ENCODE results near the gene PRKX.
"Not testable (repeated sequence)": the region's sequence is repeated elsewhere in the genome, so short reads cannot be mapped to it uniquely, and the experiment has no call there.

The PRKX gene

GRCh38 chrX:3599802-3600430, 113.5 kb downstream of the PRKX start:
- Mint-ChIP-seq H3K27me3 (no peaks in the 10 kb centered on the region), H3K27ac (no peak overlapping the region), H3K4me3 (no peak overlapping the region), H3K9me3 (peaks cover 2 to 11% of the 10 kb centered on the region in 2 donors), H3K4me1 (peaks cover 0 to 2% of the 10 kb centered on the region in 2 donors), H3K36me3 (peaks cover 15 to 44% of the 10 kb centered on the region in 2 donors)
- ATAC-seq (replicated peaks) (no peak), DNase-seq (no peak)

GRCh38 chrX:3598709-3599108, 114.7 kb downstream of the PRKX start:
- no peak for ATAC-seq (replicated peaks)
- Mint-ChIP-seq H3K9me3 (peaks cover 2 to 11% of the 10 kb centered on the region in 2 donors), H3K36me3 (peaks cover 15 to 42% of the 10 kb centered on the region in 2 donors), H3K4me1 (peaks cover 0 to 2% of the 10 kb centered on the region in 2 donors), H3K27me3 (no peaks in the 10 kb centered on the region), H3K4me3 (no peak overlapping the region), H3K27ac (no peak overlapping the region)
- no peak for DNase-seq

GRCh38 chrX:3598046-3598605, 115.3 kb downstream of the PRKX start:
- peaks cover 2 to 11% of the 10 kb centered on the region in 2 donors for H3K9me3 Mint-ChIP-seq

GRCh38 chrX:3592184-3592583, 121.3 kb downstream of the PRKX start:
- Mint-ChIP-seq H3K9me3 (peaks cover 4 to 5% of the 10 kb centered on the region in 2 donors), H3K27ac (no peak overlapping the region), H3K4me1 (peaks cover 2 to 5% of the 10 kb centered on the region in 2 donors), H3K36me3 (peaks cover 5 to 24% of the 10 kb centered on the region in 2 donors), H3K27me3 (no peaks in the 10 kb centered on the region), H3K4me3 (no peak overlapping the region)
- ATAC-seq (replicated peaks): peak in 1 of 2 donors; percentile 52
- no peak for DNase-seq

More at GRCh38 chrX:3598046-3598605, 115.3 kb downstream of the PRKX start:
- Mint-ChIP-seq H3K27me3 (no peaks in the 10 kb centered on the region), H3K4me1 (peaks cover 0 to 2% of the 10 kb centered on the region in 2 donors), H3K27ac (no peak overlapping the region), H3K36me3 (peaks cover 14 to 39% of the 10 kb centered on the region in 2 donors), H3K4me3 (no peak overlapping the region)
- DNase-seq: no peak
- ATAC-seq (replicated peaks): no peak

GRCh38 chrX:3589474-3589873, 124.0 kb downstream of the PRKX start:
- Mint-ChIP-seq H3K27ac (peak overlapping the region; percentile 0), H3K36me3 (peaks cover 2 to 14% of the 10 kb centered on the region in 2 donors)
- ATAC-seq (replicated peaks): no peak

GRCh38 chrX:3585719-3586118, 127.7 kb downstream of the PRKX start:
- Mint-ChIP-seq H3K36me3 (peaks cover 6 to 10% of the 10 kb centered on the region in 2 donors), H3K4me3 (no peak overlapping the region), H3K4me1 (peaks cover 6 to 17% of the 10 kb centered on the region in 2 donors), H3K27ac (no peak overlapping the region), H3K27me3 (no peaks in the 10 kb centered on the region), H3K9me3 (peaks cover 0 to 4% of the 10 kb centered on the region in 2 donors)
- DNase-seq (no peak), ATAC-seq (replicated peaks) (no peak)

More at GRCh38 chrX:3589474-3589873, 124.0 kb downstream of the PRKX start:
- DNase-seq: no peak
- H3K9me3 Mint-ChIP-seq: peaks cover 4 to 5% of the 10 kb centered on the region in 2 donors
- peaks cover 4 to 8% of the 10 kb centered on the region in 2 donors for H3K4me1 Mint-ChIP-seq
- H3K4me3 Mint-ChIP-seq: no peak overlapping the region
- H3K27me3 Mint-ChIP-seq: no peaks in the 10 kb centered on the region

GRCh38 chrX:3584415-3584996, 128.9 kb downstream of the PRKX start:
- no peak overlapping the region for H3K4me3 Mint-ChIP-seq

GRCh38 chrX:3582451-3582850, 131.0 kb downstream of the PRKX start:
- ATAC-seq (replicated peaks) (no peak), DNase-seq (no peak)
- Mint-ChIP-seq H3K27ac (no peak overlapping the region), H3K9me3 (peaks cover 0 to 4% of the 10 kb centered on the region in 2 donors), H3K27me3 (no peaks in the 10 kb centered on the region), H3K36me3 (peaks cover 7 to 10% of the 10 kb centered on the region in 2 donors), H3K4me1 (peaks cover 6 to 12% of the 10 kb centered on the region in 2 donors), H3K4me3 (no peak overlapping the region)

More at GRCh38 chrX:3584415-3584996, 128.9 kb downstream of the PRKX start:
- H3K27ac Mint-ChIP-seq: no peak overlapping the region
- peaks cover 7 to 10% of the 10 kb centered on the region in 2 donors for H3K36me3 Mint-ChIP-seq
- peaks cover 6 to 14% of the 10 kb centered on the region in 2 donors for H3K4me1 Mint-ChIP-seq
- H3K27me3 Mint-ChIP-seq: no peaks in the 10 kb centered on the region
- H3K9me3 Mint-ChIP-seq: peaks cover 0 to 4% of the 10 kb centered on the region in 2 donors
- ATAC-seq (replicated peaks) (no peak), DNase-seq (no peak)

- H3K4me3 Mint-ChIP-seq: no peak overlapping the region
- no peaks in the 10 kb centered on the region for H3K27me3 Mint-ChIP-seq
- H3K36me3 Mint-ChIP-seq: peaks cover 7 to 10% of the 10 kb centered on the region in 2 donors
- DNase-seq (no peak), ATAC-seq (replicated peaks) (no peak)
- peaks cover 6 to 12% of the 10 kb centered on the region in 2 donors for H3K4me1 Mint-ChIP-seq
- H3K27ac Mint-ChIP-seq: no peak overlapping the region
- H3K9me3 Mint-ChIP-seq: peaks cover 0 to 4% of the 10 kb centered on the region in 2 donors
Measured at GRCh38 chrX:3581609-3582108, 131.8 kb downstream of the PRKX start.

- H3K4me1 Mint-ChIP-seq: no peaks in the 10 kb centered on the region
- no peaks in the 10 kb centered on the region for H3K27me3 Mint-ChIP-seq
- DNase-seq (no peak), ATAC-seq (replicated peaks) (no peak)
- H3K9me3 Mint-ChIP-seq: peaks cover 0 to 4% of the 10 kb centered on the region in 2 donors
- H3K36me3 Mint-ChIP-seq: peaks cover 3 to 10% of the 10 kb centered on the region in 2 donors
- H3K27ac Mint-ChIP-seq: no peak overlapping the region
- no peak overlapping the region for H3K4me3 Mint-ChIP-seq
Measured at GRCh38 chrX:3577551-3577950, 135.9 kb downstream of the PRKX start.

- ATAC-seq (replicated peaks) (no peak), DNase-seq (no peak)
- Mint-ChIP-seq H3K36me3 (peaks cover 3 to 5% of the 10 kb centered on the region in 2 donors), H3K27me3 (no peaks in the 10 kb centered on the region), H3K9me3 (peaks cover 0 to 4% of the 10 kb centered on the region in 2 donors), H3K27ac (no peak overlapping the region), H3K4me1 (no peaks in the 10 kb centered on the region), H3K4me3 (no peak overlapping the region)
Measured at GRCh38 chrX:3576886-3577501, 136.5 kb downstream of the PRKX start.

- DNase-seq (no peak), ATAC-seq (replicated peaks) (no peak)
- H3K4me3 Mint-ChIP-seq: no peak overlapping the region
- no peak overlapping the region for H3K27ac Mint-ChIP-seq
- no peaks in the 10 kb centered on the region for H3K36me3 Mint-ChIP-seq
- no peaks in the 10 kb centered on the region for H3K4me1 Mint-ChIP-seq
- H3K27me3 Mint-ChIP-seq: no peaks in the 10 kb centered on the region
- H3K9me3 Mint-ChIP-seq: peaks cover 0 to 1% of the 10 kb centered on the region in 2 donors
Measured at GRCh38 chrX:3567686-3568085, 145.8 kb downstream of the PRKX start.

- Mint-ChIP-seq H3K4me1 (no peaks in the 10 kb centered on the region), H3K27me3 (peaks cover 0 to 4% of the 10 kb centered on the region in 2 donors)
- ATAC-seq (replicated peaks): no peak
Measured at GRCh38 chrX:3563451-3563850, 150.0 kb downstream of the PRKX start.

GRCh38 chrX:3560010-3560409, 153.4 kb downstream of the PRKX start:
- H3K27ac Mint-ChIP-seq; DNase-seq; H3K4me3 Mint-ChIP-seq; H3K27me3 Mint-ChIP-seq; H3K4me1 Mint-ChIP-seq; H3K36me3 Mint-ChIP-seq; ATAC-seq (replicated peaks): not testable (repeated sequence)
- peaks cover 6 to 11% of the 10 kb centered on the region in 2 donors for H3K9me3 Mint-ChIP-seq

More at GRCh38 chrX:3563451-3563850, 150.0 kb downstream of the PRKX start:
- no peaks in the 10 kb centered on the region for H3K36me3 Mint-ChIP-seq
- no peak overlapping the region for H3K4me3 Mint-ChIP-seq
- H3K27ac Mint-ChIP-seq: no peak overlapping the region
- peaks cover 5 to 6% of the 10 kb centered on the region in 2 donors for H3K9me3 Mint-ChIP-seq
- no peak for DNase-seq

All from stimulated activated naive B cell treated with anti-CD40 and anti-IgM and Interleukin-4, amounts not matched to agents 10 μg/mL and 1 μg/mL and 100 μg/mL, for 72 hours (primary cell).